A172 (cell line): ENCODE measurements around the gene DLEU7. TPM values are rescaled to one million over a fixed set of nuclear protein-coding genes. Genes with fewer than 3 reads are reported as not detected.

Experiments
- DNase-seq: peaks from one replicate; pipeline ENCODE4 v3.0.0-alpha.2; 2015; ENCODE audit warnings: low spot score
- total RNA-seq: library from RNA; depleted of rRNA; stranded (reverse); fragments of >200 nt; shearing (Covaris generic); gene quantifications from 2 replicates; pipeline ENCODE4 v1.2.3, GENCODE V29; 2014

Gene DLEU7
- total RNA-seq, 1 experiment from 2014 or later = not detected

DNA sequence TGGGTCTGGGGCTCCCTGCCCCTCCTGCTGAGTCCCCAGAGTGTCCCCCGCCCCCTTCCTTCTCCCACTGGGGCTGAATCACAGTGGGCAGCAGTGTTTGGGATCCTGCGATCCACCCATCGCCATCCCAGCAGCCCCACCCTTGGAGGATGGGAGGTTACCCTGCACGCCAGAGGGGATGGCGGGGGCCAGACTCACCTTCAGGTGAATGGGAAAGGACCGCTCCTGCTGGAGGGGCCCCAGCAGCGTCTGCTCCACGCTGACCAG, 569 bp downstream of the DLEU7 start:
- DNase-seq = no peak

DNA sequence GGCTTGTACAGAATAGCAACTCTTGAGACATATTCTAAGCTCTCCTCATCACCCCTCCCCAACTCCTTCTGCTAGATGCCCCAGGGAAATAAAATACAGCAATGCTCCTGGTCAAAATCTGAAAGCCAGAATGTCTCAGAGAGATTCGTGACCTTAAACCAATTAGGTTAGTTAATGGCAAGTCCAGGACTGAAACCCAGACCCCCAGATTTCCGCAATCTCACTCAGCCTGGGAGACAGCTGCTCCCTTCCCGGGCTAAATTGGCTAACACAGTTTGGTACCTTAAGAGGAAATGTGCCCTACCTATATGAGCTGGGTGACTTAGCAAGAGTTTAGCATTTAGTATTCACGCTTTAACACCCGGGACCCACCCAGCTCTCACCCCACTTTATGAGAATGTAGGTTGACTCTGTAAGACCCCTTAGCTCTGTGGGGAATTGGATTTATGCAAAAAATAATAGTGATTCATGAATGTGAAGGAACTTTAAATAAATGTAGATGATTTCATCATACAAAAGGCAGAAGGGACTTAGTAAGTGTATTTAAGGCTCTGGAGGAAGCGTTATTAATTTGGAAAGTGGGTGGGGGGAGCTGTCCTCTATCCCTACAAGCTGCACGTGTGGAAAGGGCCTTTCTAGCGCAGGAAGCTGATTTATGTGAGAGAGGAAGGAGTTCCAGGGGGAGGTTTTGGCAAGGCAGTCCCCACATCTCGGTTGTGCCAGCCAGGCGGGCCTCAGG, 1.1 kb downstream of the DLEU7 start:
- no peak for DNase-seq

DNA sequence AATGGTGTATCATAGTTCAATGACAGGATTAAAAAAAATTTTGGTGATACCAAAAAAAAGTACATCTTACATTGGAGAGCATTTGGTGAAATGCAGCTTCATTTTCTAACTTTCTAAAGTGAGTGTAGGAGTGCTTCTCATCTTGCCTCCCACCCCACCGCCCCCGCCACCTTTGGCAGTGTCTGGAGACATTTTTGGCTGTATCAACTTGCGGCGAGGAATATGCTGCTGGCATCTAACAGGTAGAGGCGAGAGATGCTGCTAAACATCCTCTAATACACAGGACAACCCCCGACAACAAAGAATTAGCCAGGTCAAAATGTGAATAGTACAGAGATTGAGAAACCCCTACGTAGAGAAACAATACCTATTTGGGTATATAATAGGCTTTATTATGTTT, 1.7 kb downstream of the DLEU7 start:
- DNase-seq = no peak

DNA sequence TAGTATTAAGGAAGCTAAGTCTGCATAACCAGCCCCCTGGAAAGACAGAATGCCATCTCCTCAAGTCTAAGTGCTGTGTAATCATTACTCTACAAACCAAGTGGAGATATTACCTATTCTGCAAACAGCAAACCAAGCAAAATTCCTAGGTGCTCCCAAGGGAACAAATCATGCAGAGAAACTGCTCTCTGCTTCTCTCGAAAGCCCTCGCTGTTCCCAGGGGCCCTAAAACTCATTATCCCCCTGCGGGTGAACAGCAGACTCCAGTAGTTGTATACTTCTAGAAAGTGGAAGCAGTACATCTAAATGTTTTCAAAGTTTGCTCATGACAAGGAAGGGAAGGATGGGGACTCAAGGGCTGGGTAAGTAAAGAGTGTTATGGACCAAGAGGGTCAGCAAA, 3.2 kb downstream of the DLEU7 start:
- no peak for DNase-seq

DNA sequence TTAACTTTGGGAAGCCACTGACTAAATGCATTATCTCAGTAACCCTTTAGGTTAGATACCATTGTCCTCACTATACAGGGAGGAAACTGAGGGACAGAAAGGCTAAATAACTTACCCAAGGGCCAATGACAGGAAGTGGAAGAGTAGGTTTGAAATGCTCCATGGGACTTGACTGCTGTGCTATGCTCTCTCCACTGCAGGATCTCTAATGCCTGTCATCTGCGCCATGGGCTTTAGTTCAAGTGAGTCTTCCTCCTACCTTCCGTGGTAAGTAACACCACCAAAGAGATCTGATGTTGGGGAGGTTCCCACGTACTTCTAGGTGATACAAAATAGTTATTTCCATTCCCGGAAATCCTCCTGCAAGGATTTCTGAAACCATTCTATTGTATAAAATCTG, 3.7 kb downstream of the DLEU7 start:
- no peak for DNase-seq

DNA sequence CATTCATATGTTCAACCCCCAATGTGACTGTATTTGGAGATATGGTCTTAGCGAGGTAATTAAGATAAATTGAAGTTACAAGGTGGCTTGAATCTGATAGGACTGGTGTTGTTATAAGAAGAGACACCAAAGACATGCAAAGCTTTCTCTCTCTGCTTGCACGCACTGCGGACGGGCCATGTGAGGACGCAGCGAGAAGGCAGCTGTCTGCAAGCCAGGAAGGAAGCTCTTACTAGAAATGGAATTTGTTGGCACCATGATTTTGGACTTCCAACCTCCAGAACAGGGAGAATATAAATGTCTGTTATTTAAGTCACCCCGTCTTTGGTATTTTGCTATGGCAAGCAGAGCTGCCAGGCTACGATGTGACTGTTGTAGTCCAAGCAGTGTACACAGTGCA, 4.8 kb downstream of the DLEU7 start:
- no peak for DNase-seq

DNA sequence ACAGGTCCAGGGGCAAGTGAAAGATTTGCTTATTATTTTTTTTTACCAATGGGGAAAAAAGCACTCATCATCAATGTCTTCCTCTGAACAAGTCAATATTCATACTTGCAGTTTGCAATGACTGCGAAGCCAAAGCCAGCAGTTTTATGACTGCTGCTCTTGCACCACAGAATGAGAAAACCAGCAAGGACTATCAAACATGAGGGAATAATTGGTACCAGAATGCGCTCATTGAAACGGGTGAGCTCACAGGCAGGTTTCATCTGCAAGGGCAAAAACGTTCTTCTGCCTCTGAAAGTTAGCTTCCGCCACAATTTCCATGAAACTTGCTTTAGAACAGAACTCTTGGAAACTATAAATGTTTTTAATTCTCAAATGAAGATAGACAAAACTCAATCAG, 5.5 kb downstream of the DLEU7 start:
- no peak for DNase-seq

DNA sequence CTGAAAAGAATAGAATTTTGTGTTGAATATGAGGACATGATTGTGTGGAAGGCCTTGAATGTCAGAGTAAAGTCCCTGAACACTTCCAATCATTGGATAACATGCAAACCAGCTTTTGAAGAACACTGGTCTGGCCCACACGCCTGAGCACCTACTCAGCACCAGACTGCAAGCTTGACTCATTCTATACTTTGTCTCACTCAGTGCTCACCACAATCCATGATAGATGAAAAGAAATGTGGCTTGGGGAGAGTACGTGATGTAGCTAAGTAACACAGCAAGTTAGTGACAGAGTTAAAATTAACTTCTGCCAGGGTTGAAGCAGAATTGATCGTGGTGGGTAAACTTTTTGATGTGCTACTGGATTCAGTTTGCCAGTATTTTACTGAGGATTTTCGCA, 12.0 kb downstream of the DLEU7 start:
- no peak for DNase-seq

DNA sequence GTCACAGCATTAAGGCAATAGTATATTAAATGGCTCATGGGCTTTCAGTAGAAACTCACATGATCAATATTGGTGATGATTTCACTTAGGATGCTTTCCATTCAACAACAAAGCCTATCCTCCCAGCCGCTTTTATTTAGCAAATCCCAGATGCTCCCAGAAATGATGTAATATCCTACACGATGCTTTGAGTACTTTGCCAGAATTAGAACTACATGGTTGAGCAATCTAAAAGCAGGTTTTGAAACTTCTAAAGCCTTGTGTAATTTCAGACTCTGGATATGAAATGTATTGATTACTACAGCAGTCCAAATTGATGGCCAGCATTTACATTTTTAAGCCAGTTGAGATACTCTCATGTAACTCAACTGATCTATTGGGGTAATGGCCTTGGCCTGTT, 13.6 kb downstream of the DLEU7 start:
- DNase-seq = no peak

DNA sequence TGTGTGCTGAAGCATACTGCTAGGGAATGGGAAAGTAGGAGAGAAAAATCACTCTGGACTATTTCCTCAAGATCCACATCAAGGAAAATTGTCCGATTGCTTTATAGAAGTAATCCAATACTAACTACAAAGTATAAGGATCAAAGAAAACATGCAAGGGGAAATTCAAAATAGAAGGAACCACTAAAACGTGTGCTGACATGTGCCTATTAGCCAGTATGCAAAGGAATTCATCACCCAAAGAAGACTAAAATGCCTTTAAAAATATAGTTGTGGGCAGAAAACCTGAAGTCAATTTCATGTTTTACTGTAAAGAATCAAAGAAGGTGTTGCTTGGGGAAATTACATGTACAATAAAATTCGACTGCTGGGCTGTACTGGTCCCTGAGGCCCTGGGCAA, 14.3 kb downstream of the DLEU7 start:
- DNase-seq = no peak

DNA sequence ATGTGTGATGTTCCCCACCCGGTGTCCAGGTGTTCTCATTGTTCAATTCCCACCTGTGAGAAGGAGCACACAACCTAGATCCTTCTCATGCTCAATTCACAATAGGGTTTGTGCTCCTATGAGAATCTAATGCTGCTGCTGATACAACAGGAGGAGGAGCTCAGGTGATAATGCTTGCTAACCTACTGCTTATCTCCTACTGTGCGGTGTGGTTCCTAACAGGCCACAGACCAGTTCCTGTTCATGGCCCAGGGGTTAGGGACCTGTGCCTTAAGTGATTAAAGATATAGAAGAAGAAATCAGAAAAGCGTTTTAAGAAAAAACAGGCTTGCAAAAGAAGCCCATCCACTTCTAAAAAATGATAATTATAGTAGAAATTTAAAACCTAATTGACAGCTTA, 17.5 kb downstream of the DLEU7 start:
- DNase-seq = no peak

DNA sequence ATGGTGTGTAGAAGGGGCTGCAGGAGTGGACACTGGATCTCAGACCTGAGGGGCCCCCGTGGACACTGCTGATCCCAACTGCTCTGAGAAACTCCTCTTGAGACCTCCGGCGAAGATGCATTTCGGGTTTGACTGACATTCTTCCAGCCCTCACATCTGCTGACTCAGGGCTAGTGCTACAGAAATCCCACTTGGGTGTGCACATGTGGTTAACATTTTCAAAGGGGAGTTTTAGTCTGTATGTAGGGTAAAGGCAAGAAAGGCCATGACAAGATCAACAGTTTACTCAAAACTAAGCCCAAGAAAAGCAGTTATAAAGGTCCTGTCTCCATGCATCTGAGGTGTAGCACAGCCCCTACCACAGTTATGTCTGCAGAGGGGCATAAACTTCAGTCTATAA, 31.2 kb downstream of the DLEU7 start:
- DNase-seq = no peak

DNA sequence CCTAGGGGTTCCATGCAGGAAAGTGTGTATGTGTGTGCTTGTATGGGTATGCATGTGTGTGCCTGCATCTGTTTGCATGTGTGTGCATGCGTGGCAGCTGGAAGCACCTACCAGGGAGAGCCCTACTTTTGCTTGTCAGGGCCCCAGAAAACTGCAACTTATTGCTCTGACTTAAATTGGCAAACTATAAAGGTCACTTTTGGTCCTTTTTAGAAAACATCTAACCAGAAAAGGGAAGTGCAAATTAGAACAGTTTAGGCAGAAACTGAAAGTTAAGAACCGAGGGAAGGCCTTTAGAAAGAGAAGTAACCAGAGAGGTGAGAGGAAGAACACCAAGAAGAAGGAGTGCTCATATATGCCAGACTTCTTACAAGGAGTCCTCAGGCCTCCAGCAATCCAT, 32.5 kb downstream of the DLEU7 start:
- no peak for DNase-seq

DNA sequence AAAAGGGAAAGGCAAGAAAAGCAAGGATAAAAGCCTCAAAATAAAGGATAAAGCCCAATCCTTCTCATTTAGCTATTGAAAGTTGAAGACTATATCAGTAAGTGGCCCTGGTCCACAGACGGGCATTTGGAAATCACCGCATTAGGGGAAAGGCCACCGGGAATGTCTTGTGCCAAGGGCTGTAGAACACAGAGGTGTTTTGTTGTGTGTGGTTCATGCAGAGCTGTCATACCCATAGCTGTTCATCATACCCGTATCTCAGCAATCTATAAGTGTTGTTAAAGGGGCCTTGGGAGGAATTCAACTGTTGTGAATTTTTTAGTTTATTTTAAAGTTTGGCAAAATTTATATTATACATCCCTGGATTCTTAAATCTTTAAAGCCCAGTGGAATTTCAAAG, 33.0 kb downstream of the DLEU7 start:
- no peak for DNase-seq

DNA sequence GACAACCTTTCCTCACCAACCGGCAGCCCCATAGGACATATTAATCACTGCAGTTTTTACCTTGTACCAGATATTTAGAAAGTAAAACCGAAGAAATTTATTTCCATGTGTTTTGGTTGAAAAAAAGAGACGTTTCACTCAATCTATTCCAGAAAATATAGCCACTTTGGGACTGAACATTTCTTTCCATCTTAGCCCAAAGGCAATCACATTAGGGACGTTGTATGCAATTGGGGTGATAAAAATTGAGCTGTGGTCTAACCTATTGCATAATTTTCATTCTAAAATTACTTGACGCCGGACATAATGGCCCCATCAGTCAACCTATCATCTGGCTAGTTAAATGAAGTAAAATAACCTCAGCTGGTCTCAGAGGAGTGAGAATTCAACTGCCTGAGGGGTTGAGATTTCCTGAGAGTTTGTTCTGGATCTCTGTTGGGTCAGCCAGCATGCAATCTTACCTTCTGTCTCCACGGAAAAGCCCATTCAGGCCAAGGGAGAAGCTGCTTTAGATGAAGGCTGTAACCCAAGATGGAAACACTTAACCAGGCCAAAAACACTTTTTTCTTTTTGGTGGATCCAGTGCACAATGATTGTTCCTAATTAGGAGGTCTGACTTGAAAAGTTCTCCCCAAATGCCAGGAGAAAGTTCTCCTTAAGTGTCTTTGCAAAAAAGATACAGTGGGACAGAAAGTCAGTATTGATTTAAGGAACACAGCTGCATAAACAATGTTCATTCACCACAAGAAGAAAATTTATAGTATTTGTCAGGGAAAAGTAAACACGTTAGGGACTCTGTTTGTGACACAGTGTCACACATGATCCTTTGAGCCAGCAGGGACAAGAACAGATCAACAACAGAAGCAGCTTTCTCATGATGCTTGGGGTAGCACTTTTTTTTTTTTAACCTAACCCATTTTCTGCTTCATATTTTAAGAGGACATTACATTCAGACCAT, 34.1 kb downstream of the DLEU7 start:
- no peak for DNase-seq

DNA sequence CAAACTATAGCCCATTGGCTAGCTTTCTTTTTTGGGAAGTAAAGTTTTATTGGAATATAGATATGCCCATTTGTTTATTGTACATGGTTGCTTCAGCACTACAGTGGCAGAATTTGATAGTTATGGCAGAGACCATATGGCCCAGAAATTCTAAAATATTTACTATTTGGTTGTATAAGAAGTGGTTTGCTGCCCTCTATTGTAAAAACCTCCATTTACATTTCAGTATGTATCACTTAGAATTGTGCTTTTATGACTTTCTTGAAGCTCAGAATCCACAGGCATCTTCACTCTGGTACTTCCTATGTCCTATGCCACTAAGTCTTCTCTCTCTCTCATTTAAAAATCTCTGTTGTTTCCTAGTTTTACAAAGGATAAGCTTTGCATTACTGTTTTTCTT, 37.7 kb downstream of the DLEU7 start:
- DNase-seq = no peak

DNA sequence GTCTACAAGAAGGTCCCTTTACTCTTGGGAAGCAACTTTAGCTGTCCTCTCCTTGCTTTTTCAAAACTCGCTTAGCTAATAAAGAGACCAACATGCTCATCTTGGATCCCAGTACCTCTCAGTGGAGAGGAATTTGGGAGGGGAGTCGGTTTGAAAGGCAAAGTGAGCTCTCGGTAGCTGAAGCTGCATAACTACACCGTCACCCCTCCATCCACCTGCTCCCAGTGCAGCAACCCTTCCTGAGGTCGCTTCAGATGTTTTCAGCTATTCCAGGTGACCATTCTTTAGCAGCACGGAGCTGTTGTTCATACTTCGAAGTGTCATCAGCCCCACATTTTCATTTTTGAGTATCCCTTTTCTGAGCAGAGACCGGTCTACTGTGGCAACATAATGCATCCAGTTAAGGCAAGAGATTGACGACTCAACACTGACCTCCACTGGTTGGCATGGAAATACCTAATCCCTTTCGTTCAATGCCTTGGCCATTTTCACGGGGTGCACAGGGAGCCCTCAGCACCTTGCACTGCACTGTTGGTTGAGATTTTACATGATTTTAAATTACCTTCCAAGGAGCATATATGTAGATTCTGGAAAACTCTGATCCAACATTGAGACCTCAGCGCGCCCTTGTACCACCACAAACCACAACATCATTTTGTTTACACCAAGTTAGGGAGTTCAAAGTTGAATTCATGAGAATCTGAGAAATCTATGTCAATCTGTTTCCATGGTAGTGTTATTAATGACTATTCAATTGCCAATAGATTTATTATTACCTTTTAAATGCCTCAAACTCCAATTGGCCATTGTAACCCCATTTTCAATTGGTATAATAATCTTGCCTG, 42.2 kb downstream of the DLEU7 start:
- DNase-seq = peak; percentile 61

DNA sequence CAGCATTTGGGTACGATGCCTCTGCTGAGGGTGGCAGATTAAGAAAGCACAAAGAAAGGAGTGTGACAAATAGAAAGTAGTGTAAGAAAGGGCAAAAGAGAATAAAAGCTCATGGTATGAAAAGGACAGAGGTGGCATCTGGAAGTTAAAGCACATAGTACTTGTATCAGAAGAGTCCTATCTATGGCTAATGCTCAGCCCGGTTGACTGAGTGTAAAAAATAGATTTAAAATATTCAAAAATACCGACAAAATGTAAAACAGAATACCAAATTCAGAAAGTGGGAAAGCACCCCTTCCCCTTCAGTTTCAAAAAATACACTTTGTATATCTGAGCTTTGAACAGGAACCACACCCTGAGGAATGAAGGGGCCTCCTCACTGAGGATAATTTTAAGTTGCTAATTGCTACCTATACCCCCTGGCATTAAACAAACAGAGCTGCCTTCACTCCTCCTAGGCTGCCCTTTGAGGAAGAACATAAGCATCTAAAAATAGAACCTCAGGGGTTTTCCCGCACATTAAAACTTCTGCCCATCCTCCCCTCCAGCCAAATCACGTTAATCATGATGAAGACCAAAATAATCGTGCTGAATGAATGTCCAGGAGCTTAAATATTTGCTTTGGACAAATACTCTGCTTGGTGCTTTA, 43.3 kb downstream of the DLEU7 start:
- DNase-seq = no peak

DNA sequence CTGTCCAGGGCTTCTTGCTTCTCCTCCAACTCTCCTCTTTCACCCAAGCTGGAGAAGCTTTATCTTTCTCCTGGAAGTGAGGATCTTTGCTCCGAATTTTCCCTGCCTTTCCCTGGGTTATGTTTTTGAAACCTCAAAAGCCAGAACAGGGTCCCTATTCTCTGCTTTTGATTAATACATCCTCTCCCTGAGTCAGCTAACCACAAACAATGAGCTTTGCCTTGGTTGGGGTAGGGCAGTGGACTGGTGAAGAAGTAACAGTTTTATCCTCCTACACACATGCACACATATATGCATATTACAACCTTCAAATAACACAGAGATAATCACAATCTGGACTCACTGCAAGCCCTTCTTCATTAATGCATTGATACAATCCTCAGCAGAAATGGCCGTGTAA, 44.6 kb downstream of the DLEU7 start:
- peak; percentile 22 for DNase-seq

DNA sequence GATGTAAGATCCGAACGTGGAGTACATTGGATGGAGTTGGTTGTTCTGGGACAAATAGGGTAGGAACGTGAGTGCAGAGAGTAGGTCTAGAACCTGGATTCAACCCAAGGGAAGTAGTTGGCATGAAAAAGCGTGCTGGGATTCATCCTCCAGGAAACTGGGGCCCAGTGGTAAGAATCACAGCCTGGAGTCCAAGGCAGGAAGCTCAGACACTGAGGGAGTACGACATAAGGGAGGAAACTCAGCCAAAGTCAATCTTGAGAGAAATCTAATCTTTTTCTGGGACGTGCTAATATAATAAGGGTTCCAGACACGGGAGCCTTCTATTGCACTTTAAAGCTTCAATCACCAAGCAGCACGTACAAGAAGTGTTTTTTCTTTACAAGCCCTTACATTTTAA, 46.4 kb downstream of the DLEU7 start:
- no peak for DNase-seq

DNA sequence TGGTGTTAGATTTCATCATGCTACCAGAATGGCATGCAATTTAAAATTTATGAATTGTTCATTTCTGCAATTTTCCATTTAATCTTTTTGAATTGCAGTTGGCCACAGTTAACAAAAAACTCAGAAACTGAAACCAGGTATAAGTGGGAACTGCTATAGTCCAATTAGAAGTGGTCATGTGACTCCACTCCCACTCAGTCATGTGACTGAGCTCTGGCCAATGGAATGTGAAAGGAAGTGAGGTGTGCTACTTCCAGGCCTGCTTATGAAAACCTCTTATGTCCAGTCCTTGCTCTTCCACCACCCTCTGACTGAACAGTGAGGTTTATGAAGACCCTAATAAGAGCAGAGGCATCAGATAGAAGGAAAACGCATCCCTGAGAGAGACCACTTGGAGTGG, 47.0 kb downstream of the DLEU7 start:
- DNase-seq = no peak

DNA sequence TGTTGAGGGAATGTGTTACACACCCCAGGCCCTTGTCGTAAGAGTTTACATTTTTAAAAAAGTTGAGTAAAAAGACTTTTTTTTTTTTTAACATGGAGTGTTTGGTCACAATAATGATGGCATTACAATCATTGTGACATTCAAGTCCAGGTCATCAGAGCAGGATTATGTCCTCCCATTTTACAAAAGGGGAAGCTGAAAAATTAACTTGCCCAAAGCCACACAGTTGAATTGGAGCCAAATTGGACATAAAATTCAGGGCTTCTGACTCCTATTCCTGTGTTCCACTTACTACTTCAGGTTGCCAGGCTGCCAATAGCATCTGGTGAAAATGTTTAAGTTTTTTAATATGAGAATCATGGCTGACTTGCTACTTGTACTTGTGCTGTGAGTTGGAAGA, 49.3 kb downstream of the DLEU7 start:
- DNase-seq = no peak
